22Rv1 (cell line): ENCODE data around the gene ABCA6.

Experiments
- ZFX ChIP-seq: fragments of 450-650 bp; IDR thresholded peaks from 2 replicates; pipeline ENCODE4 v1.6.1; 2017; ENCODE audit warnings: antibody characterized with exemption, borderline replicate concordance
- TF ChIP-seq, protein P1 (sequence below): fragments of 450-650 bp; IDR thresholded peaks from 2 replicates; pipeline ENCODE4 v1.5.1; 2017; ENCODE audit warnings: mild to moderate bottlenecking

DNA sequence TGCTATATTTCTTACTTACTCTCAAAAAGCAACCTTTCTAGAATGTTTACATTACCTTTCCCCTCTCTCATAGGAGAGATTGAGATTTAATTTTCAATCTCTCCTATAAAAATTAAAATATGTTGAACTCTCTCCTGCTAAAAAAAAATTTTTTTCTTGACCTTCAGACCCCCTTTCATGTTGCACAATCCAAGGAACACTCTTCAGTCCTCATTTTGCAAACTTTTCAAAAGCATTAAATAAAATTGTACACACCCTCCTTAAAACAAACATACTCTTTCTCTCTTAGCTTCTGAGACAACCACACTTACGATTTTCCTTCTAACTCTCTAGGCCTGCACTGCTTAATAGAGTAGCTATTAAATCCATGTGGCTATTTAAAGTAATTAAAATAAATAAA, 8.6 kb upstream of the ABCA6 start:
- TF ChIP-seq, protein P1, sequence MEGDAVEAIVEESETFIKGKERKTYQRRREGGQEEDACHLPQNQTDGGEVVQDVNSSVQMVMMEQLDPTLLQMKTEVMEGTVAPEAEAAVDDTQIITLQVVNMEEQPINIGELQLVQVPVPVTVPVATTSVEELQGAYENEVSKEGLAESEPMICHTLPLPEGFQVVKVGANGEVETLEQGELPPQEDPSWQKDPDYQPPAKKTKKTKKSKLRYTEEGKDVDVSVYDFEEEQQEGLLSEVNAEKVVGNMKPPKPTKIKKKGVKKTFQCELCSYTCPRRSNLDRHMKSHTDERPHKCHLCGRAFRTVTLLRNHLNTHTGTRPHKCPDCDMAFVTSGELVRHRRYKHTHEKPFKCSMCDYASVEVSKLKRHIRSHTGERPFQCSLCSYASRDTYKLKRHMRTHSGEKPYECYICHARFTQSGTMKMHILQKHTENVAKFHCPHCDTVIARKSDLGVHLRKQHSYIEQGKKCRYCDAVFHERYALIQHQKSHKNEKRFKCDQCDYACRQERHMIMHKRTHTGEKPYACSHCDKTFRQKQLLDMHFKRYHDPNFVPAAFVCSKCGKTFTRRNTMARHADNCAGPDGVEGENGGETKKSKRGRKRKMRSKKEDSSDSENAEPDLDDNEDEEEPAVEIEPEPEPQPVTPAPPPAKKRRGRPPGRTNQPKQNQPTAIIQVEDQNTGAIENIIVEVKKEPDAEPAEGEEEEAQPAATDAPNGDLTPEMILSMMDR = no peak
- TF ChIP-seq ZFX = no peak
